Measurements from ENCODE around the gene PHACTR2. TPM values are rescaled to one million over a fixed set of nuclear protein-coding genes. Genes with fewer than 3 reads are reported as not detected.

The PHACTR2 gene
- polyA plus RNA-seq, 1 experiment = 38.0 TPM

- TF ChIP-seq CTCF (IDR thresholded peaks at IDR 0.05; ENCODE audit: low read depth, low read length) = no peak
- Histone ChIP-seq H3K9me3 (ENCODE audit: control insufficient read depth, insufficient read depth, low read length) (no peaks in the 10 kb centered on the region), H3K27me3 (ENCODE audit: control insufficient read depth, insufficient read depth, low read length) (no peaks in the 10 kb centered on the region), H3K27ac (ENCODE audit: low read depth, low read length) (no peak overlapping the region), H3K4me3 (ENCODE audit: low read depth, low read length) (no peak overlapping the region)
- ChIA-PET CTCF (no interaction called here), POLR2A (no interaction called here)
- DNase-seq (ENCODE audit: low read depth, low spot score) = no peak
Observed at GRCh38 chr6:143747347-143747842, 69.6 kb downstream of the PHACTR2 start.

GRCh38 chr6:143749891-143750290 is 72.1 kb downstream of the PHACTR2 start:
- ChIA-PET POLR2A (no interaction called here), CTCF (interaction anchor here (1.1 kb wide), 1 partner anchor 175 kb away, joined by 3 read pairs; no protein-coding TSS in a partner anchor)
- Histone ChIP-seq H3K4me3 (ENCODE audit: low read depth, low read length) (no peak overlapping the region), H3K27ac (ENCODE audit: low read depth, low read length) (no peak overlapping the region), H3K9me3 (ENCODE audit: control insufficient read depth, insufficient read depth, low read length) (no peaks in the 10 kb centered on the region), H3K27me3 (ENCODE audit: control insufficient read depth, insufficient read depth, low read length) (no peaks in the 10 kb centered on the region)
- DNase-seq (ENCODE audit: low read depth, low spot score) = no peak
- no peak for TF ChIP-seq CTCF (IDR thresholded peaks at IDR 0.05; ENCODE audit: low read depth, low read length)

GRCh38 chr6:143750877-143751276 is 73.1 kb downstream of the PHACTR2 start:
- Histone ChIP-seq H3K9me3 (ENCODE audit: control insufficient read depth, insufficient read depth, low read length) (no peaks in the 10 kb centered on the region), H3K27ac (ENCODE audit: low read depth, low read length) (no peak overlapping the region), H3K4me3 (ENCODE audit: low read depth, low read length) (no peak overlapping the region), H3K27me3 (ENCODE audit: control insufficient read depth, insufficient read depth, low read length) (no peaks in the 10 kb centered on the region)
- CTCF ChIA-PET = interaction anchor here (1.1 kb wide), 1 partner anchor 176 kb away, joined by 3 read pairs; no protein-coding TSS in a partner anchor
- POLR2A ChIA-PET = no interaction called here
- DNase-seq (ENCODE audit: low read depth, low spot score) = no peak
- no peak for TF ChIP-seq CTCF (IDR thresholded peaks at IDR 0.05; ENCODE audit: low read depth, low read length)

GRCh38 chr6:143752459-143752858 is 74.7 kb downstream of the PHACTR2 start:
- no peak overlapping the region for H3K27ac ChIP-seq (ENCODE audit: low read depth, low read length)
- TF ChIP-seq CTCF (IDR thresholded peaks at IDR 0.05; ENCODE audit: low read depth, low read length) = no peak
- no peaks in the 10 kb centered on the region for H3K27me3 ChIP-seq (ENCODE audit: control insufficient read depth, insufficient read depth, low read length)
- ChIA-PET POLR2A (no interaction called here), CTCF (no interaction called here)
- no peaks in the 10 kb centered on the region for H3K9me3 ChIP-seq (ENCODE audit: control insufficient read depth, insufficient read depth, low read length)
- no peak for DNase-seq (ENCODE audit: low read depth, low spot score)
- H3K4me3 ChIP-seq (ENCODE audit: low read depth, low read length) = no peak overlapping the region

- Histone ChIP-seq H3K27me3 (ENCODE audit: control insufficient read depth, insufficient read depth, low read length) (no peaks in the 10 kb centered on the region), H3K4me3 (ENCODE audit: low read depth, low read length) (no peak overlapping the region), H3K27ac (ENCODE audit: low read depth, low read length) (no peak overlapping the region), H3K9me3 (ENCODE audit: control insufficient read depth, insufficient read depth, low read length) (no peaks in the 10 kb centered on the region)
- CTCF ChIA-PET = no interaction called here
- DNase-seq (ENCODE audit: low read depth, low spot score) = no peak
- POLR2A ChIA-PET = no interaction called here
- TF ChIP-seq CTCF (IDR thresholded peaks at IDR 0.05; ENCODE audit: low read depth, low read length) = no peak
Observed at GRCh38 chr6:143753678-143754077, 75.9 kb downstream of the PHACTR2 start.

All from AG04450 (cell line).